Activated CD8-positive, alpha-beta T cell treated with anti-CD3 and anti-CD28 coated beads, Interleukin-2, amount 10 ng/mL, durations not matched to agents 7 days and 5 days (primary cell): ENCODE data around the gene RNF112. TPM values are rescaled to one million over a fixed set of nuclear protein-coding genes. Genes with fewer than 3 reads are reported as not detected.

Experiments used
- ATAC-seq: fragments of 150-1000 bp; cut with Tn5 transposase; one replicate; pipeline ENCODE4 v1.10.0; 2021; ENCODE audit warnings: moderate library complexity
- CTCF ChIA-PET: fragments of 350-600 bp; sonication (Branson Sonifier 250); formaldehyde crosslinking; loops from one replicate; lab custom pipeline; 2021; ENCODE audit warnings: antibody characterized with exemption; lab: Charles Lee
- POLR2A ChIA-PET: fragments of 350-600 bp; sonication (Branson Sonifier 250); formaldehyde crosslinking; loops from one replicate; lab custom pipeline; 2021; ENCODE audit warnings: antibody characterized with exemption; lab: Charles Lee
- DNase-seq: peaks from one replicate; pipeline ENCODE4 v3.0.0-alpha.2; 2020
- H3K27ac Mint-ChIP-seq: one replicate; pipeline ENCODE4 v1.8.0; 2021; ENCODE audit warnings: mild to moderate bottlenecking, mixed read lengths
- H3K27me3 Mint-ChIP-seq: one replicate; pipeline ENCODE4 v1.8.0; 2021; ENCODE audit warnings: low read depth, mixed read lengths
- H3K36me3 Mint-ChIP-seq: one replicate; pipeline ENCODE4 v1.8.0; 2021; ENCODE audit warnings: low read depth, mixed read lengths
- H3K4me1 Mint-ChIP-seq: one replicate; pipeline ENCODE4 v1.8.0; 2021; ENCODE audit warnings: low read depth, mixed read lengths
- H3K4me3 Mint-ChIP-seq: one replicate; pipeline ENCODE4 v1.8.0; 2021; ENCODE audit warnings: mild to moderate bottlenecking, mixed read lengths
- H3K9me3 Mint-ChIP-seq: one replicate; pipeline ENCODE4 v1.8.0; 2022; ENCODE audit warnings: mixed read lengths; ENCODE audit not compliant: insufficient read depth
- total RNA-seq, 2 experiments: library from RNA; stranded (reverse); gene quantifications; one replicate each; pipeline ENCODE4 v1.2.3, GENCODE V29; 2021

Gene RNF112
- total RNA-seq, 2 experiments from 2014 or later = 0.34 TPM; not detected in 1

GRCh38 chr17:19366637-19366972 is 44.4 kb upstream of the RNF112 start:
- H3K27me3 Mint-ChIP-seq = peaks cover 20% of the 10 kb centered on the region
- H3K27ac Mint-ChIP-seq = no peak overlapping the region
- no peak overlapping the region for H3K4me3 Mint-ChIP-seq
- POLR2A ChIA-PET = no interaction called here
- H3K9me3 Mint-ChIP-seq = no peaks in the 10 kb centered on the region
- no peak for ATAC-seq
- DNase-seq = no peak
- peaks cover 44% of the 10 kb centered on the region for H3K4me1 Mint-ChIP-seq
- H3K36me3 Mint-ChIP-seq = no peaks in the 10 kb centered on the region
- CTCF ChIA-PET = interaction anchor here (1.4 to 5.9 kb wide), 2 partner anchors 12 to 81 kb away, joined by 5 to 86 read pairs; no protein-coding TSS in a partner anchor

DNA sequence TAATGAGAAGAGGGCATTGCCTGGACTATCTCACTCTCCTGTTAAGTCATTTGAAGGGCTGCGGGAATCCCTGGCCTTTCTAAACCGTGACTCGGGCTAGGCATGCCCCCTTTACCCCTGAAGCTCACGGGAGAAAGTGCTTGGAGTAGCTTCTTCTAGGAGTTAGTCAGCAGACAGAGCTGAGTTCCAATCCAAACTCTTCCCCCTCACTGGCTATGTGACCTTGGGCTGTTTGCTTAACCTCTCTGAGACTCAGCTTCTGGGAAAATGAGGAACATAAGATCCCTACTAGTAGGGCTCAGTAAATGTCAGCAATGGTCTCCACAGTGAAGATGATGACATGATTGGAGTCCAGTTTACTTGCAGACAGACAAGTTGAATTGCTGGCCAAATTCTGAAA is 42.8 kb upstream of the RNF112 start:
- DNase-seq = no peak
- CTCF ChIA-PET = no interaction called here
- POLR2A ChIA-PET = no interaction called here
- Mint-ChIP-seq H3K4me1 (peaks cover 55% of the 10 kb centered on the region), H3K9me3 (no peaks in the 10 kb centered on the region), H3K36me3 (no peaks in the 10 kb centered on the region), H3K27me3 (peaks cover 20% of the 10 kb centered on the region), H3K27ac (no peak overlapping the region), H3K4me3 (no peak overlapping the region)
- ATAC-seq = no peak

DNA sequence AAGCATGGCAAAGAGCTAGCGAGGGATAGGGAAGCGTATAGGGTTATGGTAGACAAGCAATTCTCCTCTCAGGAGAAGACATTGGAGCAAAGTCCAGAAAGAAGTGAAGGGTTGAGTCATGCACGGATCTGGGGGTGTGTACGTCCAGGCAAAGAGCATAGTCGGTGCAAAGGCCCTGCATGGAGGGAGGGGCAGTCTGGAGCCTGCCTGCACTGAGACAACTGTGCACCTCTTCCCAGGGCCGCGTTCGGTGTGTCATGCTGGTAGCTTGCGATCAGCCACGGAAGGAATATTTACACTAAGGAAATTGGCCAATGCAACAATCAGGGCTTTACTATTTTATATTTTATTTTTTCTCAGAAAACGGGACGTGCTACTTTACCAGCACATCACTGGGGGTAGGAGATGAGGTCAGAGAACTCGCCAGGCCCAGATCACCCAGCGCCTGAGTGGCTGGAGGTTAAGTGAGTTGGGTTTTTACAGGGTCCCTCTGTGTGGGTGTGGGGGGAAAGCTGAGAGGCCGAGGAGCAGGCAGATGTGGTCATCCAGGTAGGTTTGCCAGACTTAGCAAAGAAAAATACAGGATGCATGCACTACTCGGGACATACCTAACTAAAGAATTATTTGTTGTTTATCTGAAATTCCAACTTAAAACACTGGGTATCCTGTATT is 41.8 kb upstream of the RNF112 start:
- Mint-ChIP-seq H3K9me3 (no peaks in the 10 kb centered on the region), H3K4me1 (peaks cover 51% of the 10 kb centered on the region), H3K36me3 (no peaks in the 10 kb centered on the region), H3K4me3 (peak overlapping the region; percentile 75), H3K27ac (peak overlapping the region; percentile 86), H3K27me3 (peaks cover 14% of the 10 kb centered on the region)
- ATAC-seq = no peak
- DNase-seq = no peak
- ChIA-PET POLR2A (interaction anchor here (1.7 kb wide), 1 partner anchor 9 kb away, joined by 6 read pairs; the partner anchor contains the start of gene MAPK7), CTCF (no interaction called here)

GRCh38 chr17:19369846-19370492 is 41.1 kb upstream of the RNF112 start:
- ATAC-seq (peak; percentile 70), DNase-seq (peak; percentile 68)
- Mint-ChIP-seq H3K4me3 (peak overlapping the region; percentile 75), H3K36me3 (no peaks in the 10 kb centered on the region), H3K27ac (peak overlapping the region; percentile 86), H3K9me3 (no peaks in the 10 kb centered on the region), H3K4me1 (peaks cover 53% of the 10 kb centered on the region), H3K27me3 (peaks cover 14% of the 10 kb centered on the region)
- ChIA-PET POLR2A (interaction anchor here (1.7 kb wide), 1 partner anchor 8 kb away, joined by 6 read pairs; the partner anchor contains the start of gene MAPK7), CTCF (interaction anchor here (0.7 kb wide), 1 partner anchor 116 kb away, joined by 3 read pairs; no protein-coding TSS in a partner anchor)

DNA sequence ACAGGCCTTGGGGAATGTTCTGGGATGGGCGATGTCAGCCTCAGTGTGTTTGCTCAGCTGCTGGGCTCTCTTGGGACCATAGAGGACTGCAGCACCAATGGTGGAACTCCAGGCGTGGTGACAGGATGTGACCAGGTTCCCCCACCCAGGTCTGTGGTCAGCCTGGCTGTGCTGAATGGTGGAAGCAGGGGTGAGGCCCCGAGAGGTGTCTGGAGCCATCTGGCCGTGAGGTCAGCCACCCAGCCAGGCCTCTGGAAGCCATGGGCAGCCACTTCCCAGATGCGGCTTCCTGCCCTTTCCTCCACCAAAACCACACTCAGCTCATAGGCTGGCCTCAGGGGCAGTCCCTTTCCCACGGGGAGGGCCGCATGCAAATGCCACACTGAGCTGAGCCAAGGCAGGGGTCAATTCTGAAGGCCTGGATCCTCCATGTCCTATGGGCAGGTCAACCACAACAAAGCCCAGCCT is 40.5 kb upstream of the RNF112 start:
- CTCF ChIA-PET = interaction anchor here (0.7 kb wide), 1 partner anchor 116 kb away, joined by 3 read pairs; no protein-coding TSS in a partner anchor
- peak; percentile 52 for ATAC-seq
- Mint-ChIP-seq H3K9me3 (no peaks in the 10 kb centered on the region), H3K36me3 (no peaks in the 10 kb centered on the region), H3K27me3 (peaks cover 13% of the 10 kb centered on the region), H3K4me1 (peaks cover 53% of the 10 kb centered on the region), H3K27ac (peak overlapping the region; percentile 86), H3K4me3 (peak overlapping the region; percentile 75)
- POLR2A ChIA-PET = interaction anchor here (1.7 kb wide), 1 partner anchor 8 kb away, joined by 6 read pairs; the partner anchor contains the start of gene MAPK7
- DNase-seq = peak; percentile 58

DNA sequence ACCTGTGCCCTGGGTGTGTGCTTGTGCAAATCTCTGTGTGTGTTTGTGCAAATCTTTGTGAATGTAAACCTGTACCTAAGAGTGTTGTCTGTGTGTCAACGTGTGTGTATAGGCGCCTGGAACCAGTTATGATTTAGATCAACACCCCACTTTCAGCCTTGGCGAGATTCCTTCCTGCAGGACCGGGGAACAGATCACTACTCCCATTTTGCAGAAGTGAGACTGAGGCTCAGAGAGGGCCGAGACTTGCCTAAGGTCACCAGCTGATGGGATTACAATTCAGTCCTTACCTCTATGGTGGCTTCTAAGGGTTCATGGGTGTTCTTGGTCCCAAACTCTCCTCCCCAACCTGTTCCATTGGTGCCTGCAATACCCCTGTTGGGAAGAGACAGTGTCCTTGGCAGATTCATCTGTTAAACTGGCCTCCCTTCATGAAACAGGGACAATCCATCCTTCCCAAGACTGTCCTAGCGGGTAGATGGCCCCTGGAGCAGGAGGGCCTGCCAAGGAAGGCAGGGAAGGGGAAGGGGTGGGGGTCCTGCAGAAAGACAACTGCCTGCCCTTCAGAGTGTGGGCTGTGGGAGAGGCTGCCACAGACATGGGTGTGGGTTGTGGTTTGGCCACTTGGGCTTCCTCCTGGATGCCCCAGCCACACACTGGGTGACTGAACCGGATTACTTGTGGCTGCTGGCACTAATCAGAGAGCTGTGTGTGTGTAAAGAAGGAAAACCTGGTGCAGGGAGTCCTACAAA is 39.6 kb upstream of the RNF112 start:
- POLR2A ChIA-PET = no interaction called here
- CTCF ChIA-PET = interaction anchor here (1.6 kb wide), 1 partner anchor 8 kb away, joined by 7 read pairs; the partner anchor contains the start of gene B9D1
- no peaks in the 10 kb centered on the region for H3K36me3 Mint-ChIP-seq
- H3K9me3 Mint-ChIP-seq = no peaks in the 10 kb centered on the region
- DNase-seq (peak; percentile 38), ATAC-seq (no peak)
- peak overlapping the region; percentile 86 for H3K27ac Mint-ChIP-seq
- H3K27me3 Mint-ChIP-seq = peaks cover 10% of the 10 kb centered on the region
- H3K4me3 Mint-ChIP-seq = peak overlapping the region; percentile 6
- H3K4me1 Mint-ChIP-seq = peaks cover 58% of the 10 kb centered on the region

GRCh38 chr17:19372011-19372370 is 39.0 kb upstream of the RNF112 start:
- H3K27me3 Mint-ChIP-seq = peaks cover 10% of the 10 kb centered on the region
- no peak for DNase-seq
- ATAC-seq = no peak
- H3K4me1 Mint-ChIP-seq = peaks cover 58% of the 10 kb centered on the region
- ChIA-PET CTCF (interaction anchor here (1.6 kb wide), 1 partner anchor 9 kb away, joined by 7 read pairs; the partner anchor contains the start of gene B9D1), POLR2A (no interaction called here)
- H3K4me3 Mint-ChIP-seq = no peak overlapping the region
- H3K9me3 Mint-ChIP-seq = no peaks in the 10 kb centered on the region
- no peaks in the 10 kb centered on the region for H3K36me3 Mint-ChIP-seq
- peak overlapping the region; percentile 33 for H3K27ac Mint-ChIP-seq

DNA sequence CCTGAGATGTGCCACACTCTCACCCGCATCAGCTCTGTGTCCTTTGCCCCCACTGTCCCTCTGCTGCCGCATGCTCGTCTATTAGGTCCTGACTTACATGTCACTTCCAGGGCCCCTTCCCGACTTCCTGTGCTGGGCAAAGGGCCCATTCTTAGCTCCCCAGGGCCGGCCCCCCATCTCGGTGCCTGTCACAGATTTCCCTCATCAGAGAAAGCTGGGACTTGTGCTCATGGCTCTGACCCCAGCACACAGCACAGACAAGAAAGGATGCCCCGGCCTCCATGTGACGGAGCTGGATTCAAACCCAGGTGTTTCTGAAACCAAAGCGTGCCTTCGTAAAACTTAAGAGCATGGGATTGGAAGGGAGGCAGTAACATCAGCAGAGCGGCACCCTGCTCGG is 38.6 kb upstream of the RNF112 start:
- Mint-ChIP-seq H3K27ac (no peak overlapping the region), H3K9me3 (no peaks in the 10 kb centered on the region), H3K27me3 (peaks cover 10% of the 10 kb centered on the region), H3K4me1 (peaks cover 60% of the 10 kb centered on the region), H3K36me3 (no peaks in the 10 kb centered on the region), H3K4me3 (no peak overlapping the region)
- ATAC-seq (no peak), DNase-seq (no peak)
- CTCF ChIA-PET = interaction anchor here (1.6 kb wide), 1 partner anchor 9 kb away, joined by 7 read pairs; the partner anchor contains the start of gene B9D1
- POLR2A ChIA-PET = no interaction called here

DNA sequence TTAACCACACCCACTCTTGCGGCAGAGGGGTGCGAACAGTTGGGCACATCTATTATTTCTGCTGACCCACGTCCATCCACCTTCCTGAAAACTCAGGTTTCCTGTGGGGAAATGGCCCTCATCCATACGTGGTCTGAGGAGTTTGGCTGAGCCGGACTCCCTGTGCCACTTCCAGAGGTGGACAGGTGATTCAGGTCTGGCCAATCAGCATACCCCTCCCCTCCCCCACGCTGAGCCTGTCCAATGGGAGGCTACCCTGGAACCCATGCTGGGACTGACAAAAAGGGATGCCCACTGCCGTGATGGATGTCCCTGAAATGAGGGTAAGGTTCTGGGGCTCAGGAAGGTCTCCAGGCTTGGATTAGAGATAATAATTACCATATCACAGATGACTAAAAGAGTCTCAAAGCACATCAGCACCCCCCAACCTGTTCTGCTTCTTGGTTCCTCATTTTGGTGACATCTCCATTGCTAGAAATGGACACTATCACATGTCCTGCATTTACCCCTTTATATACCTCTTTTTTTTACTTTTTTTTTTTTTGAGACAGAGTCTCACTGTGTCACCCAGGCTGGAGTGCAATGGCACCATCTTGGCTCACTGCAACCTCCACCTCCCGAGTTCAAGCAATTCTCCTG is 38.0 kb upstream of the RNF112 start:
- POLR2A ChIA-PET = no interaction called here
- DNase-seq (no peak), ATAC-seq (no peak)
- CTCF ChIA-PET = no interaction called here
- no peaks in the 10 kb centered on the region for H3K9me3 Mint-ChIP-seq
- no peaks in the 10 kb centered on the region for H3K36me3 Mint-ChIP-seq
- H3K27ac Mint-ChIP-seq = no peak overlapping the region
- no peak overlapping the region for H3K4me3 Mint-ChIP-seq
- peaks cover 10% of the 10 kb centered on the region for H3K27me3 Mint-ChIP-seq
- peaks cover 55% of the 10 kb centered on the region for H3K4me1 Mint-ChIP-seq

DNA sequence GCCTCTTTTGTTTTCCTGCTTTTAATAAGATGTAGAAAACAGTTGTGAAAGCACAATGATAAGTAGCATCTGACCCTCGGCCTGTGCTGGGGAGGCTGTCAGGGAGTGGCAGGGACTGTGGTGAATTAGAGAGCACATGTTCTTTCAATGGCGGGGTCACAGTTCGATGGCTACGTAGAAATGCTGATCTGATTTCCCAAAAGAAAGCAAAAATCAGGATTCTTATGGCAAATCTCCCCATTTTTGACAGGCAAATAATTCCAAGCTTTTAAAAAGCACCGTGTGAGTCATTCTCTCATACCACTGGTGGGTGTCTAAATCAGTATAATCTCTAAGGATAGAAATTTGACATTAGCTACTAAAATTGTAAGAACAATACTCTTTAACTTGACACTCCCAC is 36.9 kb upstream of the RNF112 start:
- H3K4me1 Mint-ChIP-seq = peaks cover 55% of the 10 kb centered on the region
- ChIA-PET POLR2A (no interaction called here), CTCF (interaction anchor here (1.4 to 2.0 kb wide), 2 partner anchors 11 to 73 kb away, joined by 6 to 14 read pairs; partner anchors contain the start of gene B9D1)
- no peak for DNase-seq
- H3K4me3 Mint-ChIP-seq = no peak overlapping the region
- H3K27ac Mint-ChIP-seq = no peak overlapping the region
- ATAC-seq = no peak
- H3K27me3 Mint-ChIP-seq = peaks cover 10% of the 10 kb centered on the region
- H3K36me3 Mint-ChIP-seq = peaks cover 3% of the 10 kb centered on the region
- no peaks in the 10 kb centered on the region for H3K9me3 Mint-ChIP-seq

GRCh38 chr17:19375732-19376131 is 35.3 kb upstream of the RNF112 start:
- DNase-seq = no peak
- ChIA-PET CTCF (interaction anchor here (2.0 kb wide), 1 partner anchor 13 kb away, joined by 14 read pairs; the partner anchor contains the start of gene B9D1), POLR2A (no interaction called here)
- Mint-ChIP-seq H3K9me3 (no peaks in the 10 kb centered on the region), H3K27me3 (peaks cover 10% of the 10 kb centered on the region), H3K27ac (no peak overlapping the region), H3K36me3 (peaks cover 19% of the 10 kb centered on the region), H3K4me3 (no peak overlapping the region), H3K4me1 (peaks cover 45% of the 10 kb centered on the region)
- no peak for ATAC-seq
